DND-41 (cell line): ENCODE results near the gene AGPAT3.

Source experiments
- ATAC-seq: fragments of 200-7000 bp; cut with Tn5 transposase; 3 replicates; pipeline ENCODE4 v1.9.1; 2021; ENCODE audit warnings: low read depth; ENCODE audit not compliant: insufficient read depth
- DNase-seq: peaks from one replicate; pipeline ENCODE4 v3.0.0-alpha.2; 2020
- H2AFZ ChIP-seq: 2 replicates; pipeline ENCODE4 v1.6.0; 2012; ENCODE audit warnings: low read depth, low read length
- H3K27ac ChIP-seq: 2 replicates; pipeline ENCODE4 v1.5.1; 2012; ENCODE audit warnings: low read length, inconsistent platforms
- H3K27me3 ChIP-seq: fragments of 200-600 bp; sonication (generic); 2 replicates; pipeline ENCODE4 v1.6.0; 2012; ENCODE audit warnings: low read length, mild to moderate bottlenecking, inconsistent platforms; ENCODE audit not compliant: insufficient read depth, poor library complexity
- H3K36me3 ChIP-seq: 2 replicates; pipeline ENCODE4 v1.5.1; 2012; ENCODE audit warnings: low read length, inconsistent platforms; ENCODE audit not compliant: insufficient read depth
- H3K4me1 ChIP-seq: 2 replicates; pipeline ENCODE4 v1.5.1; 2012; ENCODE audit warnings: mild to moderate bottlenecking, low read length; ENCODE audit not compliant: insufficient read depth
- H3K4me2 ChIP-seq: 2 replicates; pipeline ENCODE4 v1.6.0; 2012; ENCODE audit warnings: mild to moderate bottlenecking, moderate library complexity, low read length, inconsistent platforms; ENCODE audit not compliant: insufficient read depth
- H3K4me3 ChIP-seq, 2 experiments: fragments of 200-600 bp in 1 of 2; shearing (Covaris generic) in 1 of 2; 2 replicates each; pipeline ENCODE4 v1.5.1; 2012 to 2016; ENCODE audit warnings: inconsistent platforms in 2 of 2, low read length in 2 of 2, mild to moderate bottlenecking in 2 of 2, low read depth in 1 of 2, moderate library complexity in 1 of 2
- H3K79me2 ChIP-seq: 2 replicates; pipeline ENCODE4 v1.6.0; 2012; ENCODE audit warnings: low read length, inconsistent platforms; ENCODE audit not compliant: insufficient read depth
- H3K9ac ChIP-seq: 2 replicates; pipeline ENCODE4 v1.6.0; 2012; ENCODE audit warnings: low read depth, mild to moderate bottlenecking, inconsistent platforms, low read length, moderate library complexity
- H3K9me3 ChIP-seq: 2 replicates; pipeline ENCODE4 v1.5.1; 2012; ENCODE audit warnings: low read length, moderate library complexity, mild to moderate bottlenecking, inconsistent platforms; ENCODE audit not compliant: insufficient read depth, severe bottlenecking
- H4K20me1 ChIP-seq: 2 replicates; pipeline ENCODE4 v1.6.0; 2012; ENCODE audit warnings: low read length; ENCODE audit not compliant: insufficient read depth
- CTCF ChIP-seq: IDR thresholded peaks from 2 replicates; pipeline ENCODE4 v1.5.1; 2012; ENCODE audit warnings: borderline replicate concordance, low read length, moderate library complexity, mild to moderate bottlenecking; ENCODE audit not compliant: poor library complexity, severe bottlenecking; ENCODE audit errors: extremely low read depth
- EZH2 ChIP-seq: IDR thresholded peaks from 3 replicates; pipeline ENCODE4 v1.6.1; 2012; ENCODE audit warnings: borderline replicate concordance, low read depth, mild to moderate bottlenecking, moderate library complexity, low read length, inconsistent platforms; ENCODE audit not compliant: severe bottlenecking

The AGPAT3 gene

GRCh38 chr21:43855955-43856354, 9.1 kb upstream of the AGPAT3 start:
- H3K79me2 ChIP-seq, result no peaks in the 10 kb centered on the region
- H3K9ac ChIP-seq, result no peak overlapping the region
- no peak overlapping the region for H2AFZ ChIP-seq
- no peaks in the 10 kb centered on the region for H3K9me3 ChIP-seq
- no peak for TF ChIP-seq CTCF
- TF ChIP-seq EZH2, result no peak
- 0 out of 2 replicates have a peak, but pooled peaks cover 8% of the 10 kb centered on the region for H3K4me1 ChIP-seq
- no peaks in the 10 kb centered on the region; the same call in 1 of the 2 replicates for H4K20me1 ChIP-seq
- H3K36me3 ChIP-seq, result no peaks in the 10 kb centered on the region
- H3K4me2 ChIP-seq, result no peak overlapping the region
- ATAC-seq (no peak), DNase-seq (no peak)
- no peaks in the 10 kb centered on the region for H3K27me3 ChIP-seq
- no peak overlapping the region for H3K4me3 ChIP-seq
- H3K27ac ChIP-seq, result no peak overlapping the region

DNA sequence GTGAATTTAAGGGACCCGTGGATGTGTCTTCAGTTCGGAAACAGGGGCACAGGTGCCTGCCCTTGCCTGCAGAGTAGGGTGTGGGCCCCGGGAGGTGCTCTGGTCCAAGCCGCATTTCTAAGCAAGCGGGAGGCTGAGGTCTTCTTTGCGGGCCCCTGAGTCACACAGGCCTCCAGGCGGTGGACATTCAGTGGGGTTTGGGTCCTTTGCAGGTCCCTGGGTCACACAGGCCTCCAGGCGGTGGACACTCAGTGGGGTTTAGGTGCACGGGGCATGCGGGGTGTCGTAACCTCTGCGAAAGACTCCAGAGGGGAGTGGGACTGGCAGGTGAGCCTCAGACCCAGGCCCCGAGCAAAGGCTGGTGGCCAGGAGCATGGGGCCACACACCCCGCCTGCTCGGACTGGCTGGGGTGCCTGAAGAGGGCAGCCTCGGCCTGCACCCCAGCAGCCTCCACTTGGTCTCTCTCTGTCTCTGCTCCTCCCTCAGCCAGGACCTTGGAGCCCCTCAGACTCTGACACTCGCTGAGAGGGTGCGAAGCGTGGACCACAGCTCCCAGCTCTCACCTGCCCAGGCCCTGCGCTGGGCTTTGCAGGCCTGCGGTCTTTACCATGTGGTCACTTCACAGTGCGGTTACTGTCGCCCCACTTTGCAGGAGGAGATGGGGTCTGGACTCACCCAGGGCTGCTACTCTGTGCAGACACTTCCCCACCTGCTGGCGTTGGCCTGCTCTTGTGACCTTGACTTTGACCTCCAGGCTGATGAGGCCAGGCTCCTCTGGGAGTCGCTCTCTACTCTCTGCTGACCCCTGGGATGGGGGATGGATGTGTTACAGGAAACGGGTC, 6.0 kb upstream of the AGPAT3 start:
- Histone ChIP-seq H3K79me2 (no peaks in the 10 kb centered on the region), H3K4me3 (no peak overlapping the region), H3K4me1 (peaks cover 11% of the 10 kb centered on the region), H3K36me3 (no peaks in the 10 kb centered on the region), H3K4me2 (no peak overlapping the region), H3K27me3 (no peaks in the 10 kb centered on the region), H4K20me1 (no peaks in the 10 kb centered on the region), H3K9ac (no peak overlapping the region), H2AFZ (no peak overlapping the region), H3K27ac (no peak overlapping the region), H3K9me3 (no peaks in the 10 kb centered on the region)
- DNase-seq (no peak), ATAC-seq (no peak)
- TF ChIP-seq CTCF (no peak), EZH2 (no peak)

- no peak for ATAC-seq
- Histone ChIP-seq H3K36me3 (no peaks in the 10 kb centered on the region), H3K27ac (no peak overlapping the region), H3K4me3 (no peak overlapping the region), H3K4me1 (peaks cover 14% of the 10 kb centered on the region), H3K27me3 (no peaks in the 10 kb centered on the region), H3K9ac (no peak overlapping the region), H4K20me1 (no peaks in the 10 kb centered on the region), H2AFZ (no peak overlapping the region), H3K4me2 (no peak overlapping the region), H3K79me2 (no peaks in the 10 kb centered on the region), H3K9me3 (no peaks in the 10 kb centered on the region)
- TF ChIP-seq EZH2 (no peak), CTCF (no peak)
- DNase-seq, result no peak
Observed at GRCh38 chr21:43859747-43860214, 5.2 kb upstream of the AGPAT3 start.
